SK-N-MC (cell line): Measurements from ENCODE around the gene LGALS1.

Experiments used
- EZH2 ChIP-seq: fragments of 200-600 bp; sonication (generic); IDR thresholded peaks from one replicate; pipeline ENCODE4 v1.6.1; 2017; ENCODE audit warnings: antibody characterized with exemption
- FOXP2 ChIP-seq: optimal IDR thresholded peaks from 2 replicates; pipeline ENCODE3; 2011; ENCODE audit warnings: mild to moderate bottlenecking, moderate library complexity; ENCODE audit not compliant: insufficient read depth; ENCODE audit errors: extremely low read length, control extremely low read depth
- POLR2AphosphoS5 ChIP-seq: IDR thresholded peaks from 2 replicates; pipeline ENCODE4 v1.6.1; 2012; ENCODE audit warnings: mild to moderate bottlenecking, low read depth, low read length, borderline replicate concordance

DNA sequence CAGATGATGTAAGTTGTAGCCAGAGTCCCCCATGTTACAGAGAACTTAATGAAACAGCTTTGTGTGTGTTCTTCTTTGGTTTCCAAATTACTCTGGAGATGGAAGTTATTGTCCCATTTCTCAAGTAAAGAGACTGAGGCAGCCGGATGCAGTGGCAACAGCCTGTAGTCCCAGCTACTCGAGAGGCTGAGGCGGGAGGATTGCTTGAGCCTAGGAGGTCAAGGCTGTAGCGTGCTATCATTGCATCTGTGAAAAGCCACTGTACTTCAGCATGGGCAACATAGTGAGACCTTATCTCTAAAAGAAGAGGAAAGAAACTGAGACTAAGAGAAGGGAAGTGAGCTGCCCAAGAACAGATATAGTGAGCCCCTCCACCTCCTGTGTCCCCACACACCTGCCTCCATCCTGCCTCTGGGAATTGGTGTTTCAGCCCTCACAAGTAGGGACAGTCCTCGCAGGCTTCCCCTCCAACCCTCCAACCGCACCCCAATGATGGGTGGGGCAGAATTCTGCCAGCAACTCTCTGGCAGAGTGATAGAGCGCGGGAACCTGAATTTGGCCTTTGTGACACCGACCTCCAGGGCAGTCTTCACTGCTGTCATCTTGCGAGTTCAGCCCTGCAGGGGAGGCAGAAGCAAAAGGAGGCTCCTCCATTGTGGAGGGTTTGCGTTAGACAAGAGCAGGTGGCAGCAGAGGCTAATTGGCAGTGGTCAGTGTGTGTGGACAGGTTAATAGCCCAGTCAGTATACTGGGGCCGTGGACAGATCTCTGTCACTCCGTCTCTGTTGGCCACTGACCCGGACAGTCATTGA lies 15.3 kb upstream of the LGALS1 start:
- no peak for TF ChIP-seq POLR2AphosphoS5
- no peak for TF ChIP-seq EZH2
- no peak for TF ChIP-seq FOXP2
